Activated CD4-positive, alpha-beta memory T cell treated with anti-CD3 and anti-CD28 coated beads for 36 hours (primary cell): ENCODE measurements around the gene PLA1A. TPM values are rescaled to one million over a fixed set of nuclear protein-coding genes. Genes with fewer than 3 reads are reported as not detected.

Experiments
- CTCF ChIA-PET: fragments of 350-600 bp; sonication (Branson Sonifier 250); formaldehyde crosslinking; loops from one replicate; lab custom pipeline; 2021; ENCODE audit warnings: antibody characterized with exemption, inconsistent platforms; lab: Charles Lee
- POLR2A ChIA-PET: fragments of 350-600 bp; sonication (Branson Sonifier 250); formaldehyde crosslinking; loops from one replicate; lab custom pipeline; 2021; ENCODE audit warnings: antibody characterized with exemption; lab: Charles Lee
- DNase-seq: peaks from one replicate; pipeline ENCODE4 v3.0.0-alpha.2; 2020
- H3K27ac Mint-ChIP-seq: one replicate; pipeline ENCODE4 v1.8.0; 2021; ENCODE audit warnings: mixed read lengths
- H3K27me3 Mint-ChIP-seq: one replicate; pipeline ENCODE4 v1.8.0; 2021; ENCODE audit warnings: mixed read lengths
- H3K36me3 Mint-ChIP-seq: one replicate; pipeline ENCODE4 v1.8.0; 2021; ENCODE audit warnings: mixed read lengths
- H3K4me1 Mint-ChIP-seq: one replicate; pipeline ENCODE4 v1.8.0; 2021; ENCODE audit warnings: low read depth, mixed read lengths
- H3K4me3 Mint-ChIP-seq: one replicate; pipeline ENCODE4 v1.8.0; 2021; ENCODE audit warnings: mild to moderate bottlenecking, mixed read lengths
- H3K9me3 Mint-ChIP-seq: one replicate; pipeline ENCODE4 v1.8.0; 2021; ENCODE audit warnings: mixed read lengths
- intact Hi-C: fragments of 100-400 bp; cut with micrococcal nuclease; formaldehyde crosslinking; loops from one replicate; pipeline ENCODE4 v1.15.1; 2023
- total RNA-seq, 2 experiments: library from RNA; stranded (reverse); gene quantifications; one replicate each; pipeline ENCODE4 v1.2.3, GENCODE V29; 2021

Gene PLA1A
- total RNA-seq, 2 experiments from 2014 or later: 0.31 to 0.34 TPM

GRCh38 chr3:119613201-119613600 lies 15.5 kb downstream of the PLA1A start:
- CTCF ChIA-PET: interaction anchor here (2.4 kb wide), 1 partner anchor 13 kb away, joined by 7 read pairs; no protein-coding TSS in a partner anchor
- no peaks in the 10 kb centered on the region for H3K36me3 Mint-ChIP-seq
- H3K27ac Mint-ChIP-seq: no peak overlapping the region

GRCh38 chr3:119613872-119614271 lies 16.2 kb downstream of the PLA1A start:
- POLR2A ChIA-PET: no interaction called here
- no peak for DNase-seq
- H3K27ac Mint-ChIP-seq: no peak overlapping the region
- no peaks in the 10 kb centered on the region for H3K36me3 Mint-ChIP-seq
- no peak overlapping the region for H3K4me3 Mint-ChIP-seq
- no peaks in the 10 kb centered on the region for H3K4me1 Mint-ChIP-seq
- CTCF ChIA-PET: interaction anchor here (2.4 kb wide), 1 partner anchor 13 kb away, joined by 7 read pairs; no protein-coding TSS in a partner anchor
- H3K9me3 Mint-ChIP-seq: no peaks in the 10 kb centered on the region
- intact Hi-C loops: no loop called here
- H3K27me3 Mint-ChIP-seq: peaks cover 12% of the 10 kb centered on the region

More at GRCh38 chr3:119613201-119613600, 15.5 kb downstream of the PLA1A start:
- POLR2A ChIA-PET: no interaction called here
- Mint-ChIP-seq H3K4me3 (no peak overlapping the region), H3K27me3 (peaks cover 12% of the 10 kb centered on the region), H3K9me3 (no peaks in the 10 kb centered on the region), H3K4me1 (no peaks in the 10 kb centered on the region)
- no peak for DNase-seq
- intact Hi-C loops: no loop called here

- ChIA-PET POLR2A (no interaction called here), CTCF (no interaction called here)
- Mint-ChIP-seq H3K4me1 (no peaks in the 10 kb centered on the region), H3K36me3 (no peaks in the 10 kb centered on the region), H3K27ac (no peak overlapping the region), H3K4me3 (no peak overlapping the region), H3K27me3 (peaks cover 8% of the 10 kb centered on the region), H3K9me3 (no peaks in the 10 kb centered on the region)
- DNase-seq: no peak
- intact Hi-C loops: no loop called here
Measured at GRCh38 chr3:119616056-119616455, 18.4 kb downstream of the PLA1A start.

- ChIA-PET CTCF (no interaction called here), POLR2A (no interaction called here)
- intact Hi-C loops: no loop called here
- Mint-ChIP-seq H3K4me1 (no peaks in the 10 kb centered on the region), H3K4me3 (no peak overlapping the region), H3K27ac (no peak overlapping the region), H3K9me3 (no peaks in the 10 kb centered on the region), H3K36me3 (no peaks in the 10 kb centered on the region), H3K27me3 (no peaks in the 10 kb centered on the region)
- DNase-seq: no peak
Measured at GRCh38 chr3:119619094-119619493, 21.4 kb downstream of the PLA1A start.

- Mint-ChIP-seq H3K27me3 (no peaks in the 10 kb centered on the region), H3K4me3 (no peak overlapping the region), H3K4me1 (no peaks in the 10 kb centered on the region), H3K9me3 (no peaks in the 10 kb centered on the region), H3K27ac (no peak overlapping the region), H3K36me3 (no peaks in the 10 kb centered on the region)
- ChIA-PET POLR2A (no interaction called here), CTCF (no interaction called here)
- intact Hi-C loops: no loop called here
- no peak for DNase-seq
Measured at GRCh38 chr3:119620899-119621298, 23.2 kb downstream of the PLA1A start.

GRCh38 chr3:119624002-119624720 lies 26.5 kb downstream of the PLA1A start:
- ChIA-PET POLR2A (no interaction called here), CTCF (no interaction called here)
- no peak overlapping the region for H3K4me3 Mint-ChIP-seq
- intact Hi-C loops: no loop called here
- H3K27me3 Mint-ChIP-seq: peaks cover 3% of the 10 kb centered on the region
- no peaks in the 10 kb centered on the region for H3K9me3 Mint-ChIP-seq
- no peak overlapping the region for H3K27ac Mint-ChIP-seq
- DNase-seq: no peak
- H3K36me3 Mint-ChIP-seq: no peaks in the 10 kb centered on the region
- H3K4me1 Mint-ChIP-seq: peaks cover 30% of the 10 kb centered on the region

GRCh38 chr3:119625451-119626153 lies 27.9 kb downstream of the PLA1A start:
- intact Hi-C loops: no loop called here
- H3K9me3 Mint-ChIP-seq: no peaks in the 10 kb centered on the region
- DNase-seq: no peak
- H3K4me3 Mint-ChIP-seq: no peak overlapping the region
- ChIA-PET CTCF (no interaction called here), POLR2A (no interaction called here)
- no peak overlapping the region for H3K27ac Mint-ChIP-seq
- no peaks in the 10 kb centered on the region for H3K36me3 Mint-ChIP-seq
- H3K27me3 Mint-ChIP-seq: peaks cover 3% of the 10 kb centered on the region
- H3K4me1 Mint-ChIP-seq: peaks cover 37% of the 10 kb centered on the region

- Mint-ChIP-seq H3K36me3 (no peaks in the 10 kb centered on the region), H3K9me3 (no peaks in the 10 kb centered on the region), H3K4me1 (peaks cover 41% of the 10 kb centered on the region), H3K27me3 (peaks cover 3% of the 10 kb centered on the region), H3K27ac (no peak overlapping the region), H3K4me3 (no peak overlapping the region)
- DNase-seq: no peak
- POLR2A ChIA-PET: interaction anchor here (1.1 kb wide), 1 partner anchor 50 kb away, joined by 3 read pairs; no protein-coding TSS in a partner anchor
- CTCF ChIA-PET: interaction anchor here (1.1 kb wide), 1 partner anchor 35 kb away, joined by 4 read pairs; no protein-coding TSS in a partner anchor
- intact Hi-C loops: no loop called here
Measured at GRCh38 chr3:119626196-119626595, 28.5 kb downstream of the PLA1A start.

- peak; percentile 50 for DNase-seq
- H3K27me3 Mint-ChIP-seq: peaks cover 3% of the 10 kb centered on the region
- peaks cover 41% of the 10 kb centered on the region for H3K4me1 Mint-ChIP-seq
- no peak overlapping the region for H3K4me3 Mint-ChIP-seq
- no peaks in the 10 kb centered on the region for H3K9me3 Mint-ChIP-seq
- ChIA-PET POLR2A (interaction anchor here (1.4 kb wide), 1 partner anchor 9 kb away, joined by 4 read pairs; no protein-coding TSS in a partner anchor), CTCF (interaction anchor here (0.9 to 1.7 kb wide), 3 partner anchors 11 to 37 kb away, joined by 3 to 5 read pairs (median 4); no protein-coding TSS in a partner anchor)
- H3K36me3 Mint-ChIP-seq: no peaks in the 10 kb centered on the region
- H3K27ac Mint-ChIP-seq: peak overlapping the region; percentile 77
- intact Hi-C loops: no loop called here
Measured at GRCh38 chr3:119627461-119627860, 29.8 kb downstream of the PLA1A start.

- H3K4me1 Mint-ChIP-seq: peaks cover 41% of the 10 kb centered on the region
- H3K36me3 Mint-ChIP-seq: no peaks in the 10 kb centered on the region
- H3K27ac Mint-ChIP-seq: peak overlapping the region; percentile 77
- ChIA-PET CTCF (interaction anchor here (0.9 to 1.7 kb wide), 3 partner anchors 10 to 49 kb away, joined by 3 to 5 read pairs (median 3); partner anchors contain the start of gene ADPRH), POLR2A (interaction anchor here (0.6 to 1.4 kb wide), 2 partner anchors 8 to 191 kb away, joined by 3 to 4 read pairs; no protein-coding TSS in a partner anchor)
- H3K4me3 Mint-ChIP-seq: no peak overlapping the region
- H3K9me3 Mint-ChIP-seq: no peaks in the 10 kb centered on the region
- intact Hi-C loops: loop anchor here (1.0 to 2.0 kb wide), 3 partner anchors 10 to 48 kb away; partner anchors contain the start of gene COX17
- peak; percentile 77 for DNase-seq
- peaks cover 3% of the 10 kb centered on the region for H3K27me3 Mint-ChIP-seq
Measured at GRCh38 chr3:119628390-119628789, 30.7 kb downstream of the PLA1A start.

- Mint-ChIP-seq H3K4me3 (no peak overlapping the region), H3K27me3 (peaks cover 3% of the 10 kb centered on the region), H3K36me3 (no peaks in the 10 kb centered on the region), H3K27ac (peak overlapping the region; percentile 77), H3K9me3 (no peaks in the 10 kb centered on the region), H3K4me1 (peaks cover 41% of the 10 kb centered on the region)
- CTCF ChIA-PET: interaction anchor here (0.9 kb wide), 1 partner anchor 49 kb away, joined by 3 read pairs; the partner anchor contains the start of gene ADPRH
- intact Hi-C loops: loop anchor here (1.0 to 2.0 kb wide), 3 partner anchors 9 to 48 kb away; partner anchors contain the start of gene COX17
- DNase-seq: no peak
- POLR2A ChIA-PET: interaction anchor here (0.6 to 1.4 kb wide), 2 partner anchors 7 to 190 kb away, joined by 3 to 4 read pairs; no protein-coding TSS in a partner anchor
Measured at GRCh38 chr3:119628816-119629445, 31.2 kb downstream of the PLA1A start.
